Body of pancreas (tissue), 4 donors: ENCODE results near the gene RASEF.

Source experiments
- POLR2A ChIP-seq, 3 donors: fragments of 450-650 bp; IDR thresholded peaks; one replicate each; pipeline ENCODE4 v1.6.1; 2016; ENCODE audit warnings: antibody characterized with exemption in 3 of 3, mild to moderate bottlenecking in 2 of 3
- TF ChIP-seq, protein P1 (sequence below), 7 experiments: fragments of 450-650 bp in 4 of 7; fragments of 200-600 bp in 3 of 7; sonication (generic) in 3 of 7; IDR thresholded peaks; one replicate each; pipeline ENCODE4 v1.5.1; 2016 to 2019; ENCODE audit warnings: antibody characterized with exemption in 7 of 7

DNA sequence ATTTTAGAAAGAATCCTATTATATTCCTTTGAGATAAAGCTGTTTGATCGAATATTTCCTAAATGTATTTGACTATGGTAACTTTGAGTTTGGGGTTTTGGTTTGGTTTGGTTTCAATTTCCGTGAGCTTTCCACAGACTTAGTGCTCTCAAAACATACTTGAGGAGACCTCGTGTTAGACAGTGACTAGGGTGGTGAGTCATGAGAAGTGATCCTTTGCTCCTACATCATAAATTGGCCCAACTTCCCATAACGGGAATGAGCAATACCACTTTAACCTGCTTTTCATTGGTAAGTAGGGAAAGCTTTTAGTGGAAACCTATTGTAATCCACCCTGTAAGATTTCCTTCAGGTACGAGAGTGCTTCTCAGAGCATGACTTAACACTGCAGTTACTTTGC, 3.8 kb upstream of the RASEF start:
- TF ChIP-seq, protein P1, sequence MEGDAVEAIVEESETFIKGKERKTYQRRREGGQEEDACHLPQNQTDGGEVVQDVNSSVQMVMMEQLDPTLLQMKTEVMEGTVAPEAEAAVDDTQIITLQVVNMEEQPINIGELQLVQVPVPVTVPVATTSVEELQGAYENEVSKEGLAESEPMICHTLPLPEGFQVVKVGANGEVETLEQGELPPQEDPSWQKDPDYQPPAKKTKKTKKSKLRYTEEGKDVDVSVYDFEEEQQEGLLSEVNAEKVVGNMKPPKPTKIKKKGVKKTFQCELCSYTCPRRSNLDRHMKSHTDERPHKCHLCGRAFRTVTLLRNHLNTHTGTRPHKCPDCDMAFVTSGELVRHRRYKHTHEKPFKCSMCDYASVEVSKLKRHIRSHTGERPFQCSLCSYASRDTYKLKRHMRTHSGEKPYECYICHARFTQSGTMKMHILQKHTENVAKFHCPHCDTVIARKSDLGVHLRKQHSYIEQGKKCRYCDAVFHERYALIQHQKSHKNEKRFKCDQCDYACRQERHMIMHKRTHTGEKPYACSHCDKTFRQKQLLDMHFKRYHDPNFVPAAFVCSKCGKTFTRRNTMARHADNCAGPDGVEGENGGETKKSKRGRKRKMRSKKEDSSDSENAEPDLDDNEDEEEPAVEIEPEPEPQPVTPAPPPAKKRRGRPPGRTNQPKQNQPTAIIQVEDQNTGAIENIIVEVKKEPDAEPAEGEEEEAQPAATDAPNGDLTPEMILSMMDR (IDR thresholded peaks at IDR 0.05): no peak
- no peak for TF ChIP-seq POLR2A (IDR thresholded peaks at IDR 0.05)
